Kidney epithelial cell (primary cell): Measurements from ENCODE around the gene FAHD1. TPM values are rescaled to one million over a fixed set of nuclear protein-coding genes. Genes with fewer than 3 reads are reported as not detected.

ENCODE experiments used
- DNase-seq: peaks from one replicate; pipeline ENCODE4 v3.0.0-alpha.2; 2010; ENCODE audit warnings: low read depth
- H3K27me3 ChIP-seq: 2 replicates; pipeline ENCODE4 v1.6.0; 2011; ENCODE audit warnings: low read length; ENCODE audit not compliant: control insufficient read depth, insufficient read depth
- H3K36me3 ChIP-seq: 2 replicates; pipeline ENCODE4 v1.5.1; 2011; ENCODE audit warnings: low read length; ENCODE audit not compliant: control insufficient read depth, insufficient read depth
- H3K4me3 ChIP-seq: 2 replicates; pipeline ENCODE4 v1.5.1; 2011; ENCODE audit warnings: low read depth, mild to moderate bottlenecking, control low read depth, low read length
- total RNA-seq: library from RNA; depleted of rRNA; stranded (reverse); fragments of >200 nt; gene quantifications from 2 replicates; pipeline ENCODE4 v1.2.3, GENCODE V29; 2015
- TF ChIP-seq, protein P1 (sequence below): IDR thresholded peaks from 2 replicates; pipeline ENCODE4 v1.5.1; 2011; ENCODE audit warnings: mild to moderate bottlenecking, moderate library complexity, low read length, control low read depth, inconsistent platforms; ENCODE audit not compliant: insufficient read depth, poor library complexity, severe bottlenecking

Gene FAHD1
- total RNA-seq, 1 donor from 2014 or later, result 59.7 TPM

DNA sequence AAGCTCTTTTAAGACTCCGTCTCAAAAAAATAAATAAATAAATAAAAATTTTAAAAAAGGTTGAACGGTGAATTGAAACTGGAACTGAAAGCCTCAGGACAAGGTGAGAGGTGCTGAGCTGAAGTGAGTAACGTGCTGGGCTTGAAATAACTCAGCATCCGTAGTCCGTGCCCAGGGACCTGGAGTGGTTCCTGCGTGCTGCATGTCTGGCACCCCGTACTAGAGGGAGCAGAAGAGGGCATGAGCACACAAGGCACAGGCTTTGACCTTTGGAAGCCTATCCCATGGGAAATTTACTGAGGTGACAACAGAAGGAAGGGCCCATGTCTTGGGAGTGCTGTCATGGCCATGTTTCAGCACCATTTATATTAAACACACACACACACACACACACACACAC lies 49.5 kb downstream of the FAHD1 start:
- Histone ChIP-seq H3K36me3 (no peaks in the 10 kb centered on the region), H3K4me3 (no peak overlapping the region), H3K27me3 (peaks cover 3% of the 10 kb centered on the region)
- no peak for DNase-seq
- TF ChIP-seq, protein P1, sequence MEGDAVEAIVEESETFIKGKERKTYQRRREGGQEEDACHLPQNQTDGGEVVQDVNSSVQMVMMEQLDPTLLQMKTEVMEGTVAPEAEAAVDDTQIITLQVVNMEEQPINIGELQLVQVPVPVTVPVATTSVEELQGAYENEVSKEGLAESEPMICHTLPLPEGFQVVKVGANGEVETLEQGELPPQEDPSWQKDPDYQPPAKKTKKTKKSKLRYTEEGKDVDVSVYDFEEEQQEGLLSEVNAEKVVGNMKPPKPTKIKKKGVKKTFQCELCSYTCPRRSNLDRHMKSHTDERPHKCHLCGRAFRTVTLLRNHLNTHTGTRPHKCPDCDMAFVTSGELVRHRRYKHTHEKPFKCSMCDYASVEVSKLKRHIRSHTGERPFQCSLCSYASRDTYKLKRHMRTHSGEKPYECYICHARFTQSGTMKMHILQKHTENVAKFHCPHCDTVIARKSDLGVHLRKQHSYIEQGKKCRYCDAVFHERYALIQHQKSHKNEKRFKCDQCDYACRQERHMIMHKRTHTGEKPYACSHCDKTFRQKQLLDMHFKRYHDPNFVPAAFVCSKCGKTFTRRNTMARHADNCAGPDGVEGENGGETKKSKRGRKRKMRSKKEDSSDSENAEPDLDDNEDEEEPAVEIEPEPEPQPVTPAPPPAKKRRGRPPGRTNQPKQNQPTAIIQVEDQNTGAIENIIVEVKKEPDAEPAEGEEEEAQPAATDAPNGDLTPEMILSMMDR, result no peak

DNA sequence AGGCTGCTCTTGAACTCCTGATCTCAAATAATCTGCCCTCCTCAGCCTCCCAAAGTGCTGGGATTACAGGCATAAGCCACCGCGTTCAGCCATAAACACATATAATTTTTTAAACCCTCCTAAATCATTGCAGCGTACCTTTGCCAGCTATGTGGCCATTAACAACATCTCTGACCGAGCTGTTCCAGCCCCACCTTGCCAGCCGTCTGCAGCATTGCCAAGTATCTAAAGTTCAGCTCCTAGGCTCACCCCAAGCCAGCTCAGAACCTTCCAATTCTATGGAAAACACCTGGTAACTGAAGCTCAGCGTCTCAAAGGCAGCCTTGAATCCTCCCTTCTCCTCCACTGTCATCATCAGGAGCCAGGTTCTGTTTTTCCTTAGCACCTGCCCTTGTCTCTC lies 50.1 kb downstream of the FAHD1 start:
- no peak overlapping the region for H3K4me3 ChIP-seq
- H3K36me3 ChIP-seq, result no peaks in the 10 kb centered on the region
- DNase-seq, result no peak
- peaks cover 3% of the 10 kb centered on the region for H3K27me3 ChIP-seq
- TF ChIP-seq, protein P1, result no peak

DNA sequence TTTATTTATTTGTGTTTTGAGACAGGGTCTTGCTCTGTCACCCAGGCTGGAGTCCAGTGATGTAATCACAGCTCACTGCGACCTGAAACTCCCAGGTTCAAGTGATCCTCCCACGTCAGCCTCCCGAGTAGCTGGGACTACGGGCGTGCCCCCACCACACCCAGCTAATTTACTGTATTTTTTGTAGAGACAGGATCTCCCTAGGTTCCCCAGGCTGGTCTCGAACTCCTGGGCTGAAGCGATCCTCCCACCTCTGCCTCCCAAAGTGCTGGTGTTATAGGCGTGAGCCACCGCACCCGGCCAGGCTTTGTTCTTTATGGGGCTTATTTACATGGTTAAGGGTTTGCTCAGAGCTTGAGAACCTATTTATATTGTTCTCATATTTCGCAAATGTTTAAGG lies 50.8 kb downstream of the FAHD1 start:
- H3K36me3 ChIP-seq, result no peaks in the 10 kb centered on the region
- no peak overlapping the region for H3K4me3 ChIP-seq
- DNase-seq, result no peak
- peaks cover 3% of the 10 kb centered on the region for H3K27me3 ChIP-seq
- TF ChIP-seq, protein P1, result no peak

DNA sequence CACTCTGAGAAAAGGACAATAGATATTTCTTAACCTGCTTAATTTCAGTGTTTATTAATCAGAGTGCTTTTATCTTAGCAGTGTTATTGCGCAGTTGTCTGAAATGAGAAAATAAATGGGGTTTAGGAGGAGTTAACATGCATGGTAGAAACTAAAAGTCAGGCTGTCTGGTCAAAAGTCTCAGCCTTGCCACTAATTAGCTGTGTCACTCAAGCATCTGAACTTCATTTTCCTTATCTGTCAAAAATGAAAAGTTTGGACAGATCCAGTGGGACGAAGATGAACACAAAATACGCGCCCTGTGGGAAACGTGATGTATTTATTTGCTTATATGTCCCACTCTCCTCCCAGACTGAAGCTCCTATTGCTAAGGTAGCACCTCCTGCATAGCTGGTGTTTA lies 51.2 kb downstream of the FAHD1 start:
- H3K36me3 ChIP-seq, result no peaks in the 10 kb centered on the region
- peaks cover 3% of the 10 kb centered on the region for H3K27me3 ChIP-seq
- H3K4me3 ChIP-seq, result no peak overlapping the region
- no peak for DNase-seq
- TF ChIP-seq, protein P1, result no peak

Other genes starting within 250 kb of the FAHD1 start
- 15.5 and 18.1 TPM in 2 replicates for gene IFT140, start 215.1 kb upstream of the FAHD1 start, total RNA-seq
- gene CRAMP1, start 214.8 kb upstream of the FAHD1 start, total RNA-seq, result 10.7 and 19.3 TPM in 2 replicates
- 108 and 109 TPM in 2 replicates for gene JPT2, start 148.9 kb upstream of the FAHD1 start, total RNA-seq
- gene MAPK8IP3, start 121.0 kb upstream of the FAHD1 start, total RNA-seq, result 32.6 and 46.9 TPM in 2 replicates
- gene NME3, start 55.7 kb upstream of the FAHD1 start, total RNA-seq, result 44.9 and 45.3 TPM in 2 replicates
- gene EME2, start 54.4 kb upstream of the FAHD1 start, total RNA-seq, result 6.8 and 13.6 TPM in 2 replicates
- gene MRPS34, start 54.1 kb upstream of the FAHD1 start, total RNA-seq, result 94.9 and 108 TPM in 2 replicates
- gene SPSB3, start 44.6 kb upstream of the FAHD1 start, total RNA-seq, result 60.6 and 78.2 TPM in 2 replicates
- gene NUBP2, start 44.2 kb upstream of the FAHD1 start, total RNA-seq, result 145 and 187 TPM in 2 replicates
- gene IGFALS, start 33.5 kb upstream of the FAHD1 start, total RNA-seq, result 0.48 TPM in 1 of 2 replicates, not detected in the other
- gene HAGH, start 381 bp upstream of the FAHD1 start, total RNA-seq, result 62.8 and 98.4 TPM in 2 replicates
- gene MEIOB, start 45.0 kb downstream of the FAHD1 start, total RNA-seq, result 5.0 and 6.2 TPM in 2 replicates
- gene HS3ST6, start 91.2 kb downstream of the FAHD1 start, total RNA-seq, result 0.89 and 0.92 TPM in 2 replicates
- gene MSRB1, start 116.0 kb downstream of the FAHD1 start, total RNA-seq, result 11.7 and 12.0 TPM in 2 replicates
- not detected in 2 replicates for gene RPL3L, start 127.5 kb downstream of the FAHD1 start, total RNA-seq
- gene NDUFB10, start 132.3 kb downstream of the FAHD1 start, total RNA-seq, result 280 and 289 TPM in 2 replicates
- gene RPS2, start 137.6 kb downstream of the FAHD1 start, total RNA-seq, result 4,278 and 4,383 TPM in 2 replicates
- gene RNF151, start 139.7 kb downstream of the FAHD1 start, total RNA-seq, result not detected in 2 replicates
- 53.5 and 70.3 TPM in 2 replicates for gene TBL3, start 144.8 kb downstream of the FAHD1 start, total RNA-seq
- gene NOXO1, start 154.3 kb downstream of the FAHD1 start, total RNA-seq, result 0.96 TPM in 1 of 2 replicates, not detected in the other
- gene GFER, start 157.0 kb downstream of the FAHD1 start, total RNA-seq, result 30.2 and 32.7 TPM in 2 replicates
- gene SYNGR3, start 162.8 kb downstream of the FAHD1 start, total RNA-seq, result 11.3 and 20.1 TPM in 2 replicates
- 48.1 and 57.7 TPM in 2 replicates for gene ZNF598, start 182.6 kb downstream of the FAHD1 start, total RNA-seq
- not detected in 2 replicates for gene NPW, start 192.6 kb downstream of the FAHD1 start, total RNA-seq
- gene NHERF2, start 199.7 kb downstream of the FAHD1 start, total RNA-seq, result 27.5 and 46.3 TPM in 2 replicates
- 39.3 and 44.1 TPM in 2 replicates for gene NTHL1, start 220.6 kb downstream of the FAHD1 start, total RNA-seq
- 67.9 and 104 TPM in 2 replicates for gene TSC2, start 220.8 kb downstream of the FAHD1 start, total RNA-seq